Natural killer cell (primary cell): Measurements from ENCODE around the gene CCR5AS.
"Not testable (repeated sequence)": the region's sequence is repeated elsewhere in the genome, so short reads cannot be mapped to it uniquely, and the experiment has no call there.

Experiments used
- ATAC-seq, 3 donors: fragments of 150-1000 bp in 2 of 3; fragments of 200-7000 bp in 1 of 3; cut with Tn5 transposase; 1 replicate in 1 of 3; 2 replicates in 2 of 3; pipeline ENCODE4 v1.10.0; 2021; ENCODE audit warnings: mild to moderate bottlenecking in 2 of 3, moderate library complexity in 2 of 3
- DNase-seq, 2 donors: peaks; one replicate each; pipeline versions ENCODE4 v3.0.0 to v3.0.0-alpha.2; 2013 to 2021; ENCODE audit warnings: mixed read lengths in 1 of 2
- H3K27ac ChIP-seq: one replicate; pipeline ENCODE4 v1.5.1; 2013; ENCODE audit warnings: mild to moderate bottlenecking, low read length
- H3K27me3 ChIP-seq: one replicate; pipeline ENCODE4 v1.6.1; 2013; ENCODE audit warnings: low read length; ENCODE audit not compliant: control insufficient read depth, insufficient read depth
- H3K36me3 ChIP-seq: one replicate; pipeline ENCODE4 v1.6.1; 2013; ENCODE audit warnings: low read length; ENCODE audit not compliant: control insufficient read depth, insufficient read depth
- H3K4me1 ChIP-seq: one replicate; pipeline ENCODE4 v1.6.1; 2013; ENCODE audit warnings: low read length; ENCODE audit not compliant: control insufficient read depth, insufficient read depth
- H3K4me3 ChIP-seq: one replicate; pipeline ENCODE4 v1.5.1; 2013; ENCODE audit warnings: low read length
- H3K9me3 ChIP-seq: one replicate; pipeline ENCODE4 v1.6.1; 2013; ENCODE audit warnings: low read length; ENCODE audit not compliant: control insufficient read depth, insufficient read depth
- H3K27ac Mint-ChIP-seq, 2 donors: one replicate each; pipeline ENCODE4 v1.8.0; 2022; ENCODE audit warnings: mild to moderate bottlenecking in 2 of 2, mixed read lengths in 2 of 2, moderate library complexity in 1 of 2
- H3K27me3 Mint-ChIP-seq, 2 donors: one replicate each; pipeline ENCODE4 v1.8.0; 2022; ENCODE audit warnings: low read depth in 2 of 2, mixed read lengths in 2 of 2
- H3K36me3 Mint-ChIP-seq: one replicate; pipeline ENCODE4 v1.8.0; 2022; ENCODE audit warnings: mixed read lengths
- H3K4me1 Mint-ChIP-seq, 2 donors: one replicate each; pipeline ENCODE4 v1.8.0; 2022; ENCODE audit warnings: mixed read lengths in 2 of 2
- H3K4me3 Mint-ChIP-seq: one replicate; pipeline ENCODE4 v1.8.0; 2022; ENCODE audit warnings: mild to moderate bottlenecking, moderate library complexity, mixed read lengths
- H3K9me3 Mint-ChIP-seq, 2 donors: one replicate each; pipeline ENCODE4 v1.8.0; 2022; ENCODE audit warnings: mixed read lengths in 2 of 2
- WGBS: methylation state at CpG from one replicate; pipeline ENCODE4 v1.1.7; 2013; ENCODE audit warnings: missing lambda C conversion rate; ENCODE audit not compliant: insufficient coverage; 5-methylcytosine and 5-hydroxymethylcytosine counted together
- intact Hi-C: fragments of 100-400 bp; cut with micrococcal nuclease; formaldehyde crosslinking; loops from one replicate; pipeline ENCODE4 v1.14.2; 2022
- TF ChIP-seq, protein P1 (sequence below): fragments of 200-600 bp; IDR thresholded peaks from one replicate; pipeline ENCODE4 v1.8.0; 2022; ENCODE audit warnings: antibody characterized with exemption

The CCR5AS gene

DNA sequence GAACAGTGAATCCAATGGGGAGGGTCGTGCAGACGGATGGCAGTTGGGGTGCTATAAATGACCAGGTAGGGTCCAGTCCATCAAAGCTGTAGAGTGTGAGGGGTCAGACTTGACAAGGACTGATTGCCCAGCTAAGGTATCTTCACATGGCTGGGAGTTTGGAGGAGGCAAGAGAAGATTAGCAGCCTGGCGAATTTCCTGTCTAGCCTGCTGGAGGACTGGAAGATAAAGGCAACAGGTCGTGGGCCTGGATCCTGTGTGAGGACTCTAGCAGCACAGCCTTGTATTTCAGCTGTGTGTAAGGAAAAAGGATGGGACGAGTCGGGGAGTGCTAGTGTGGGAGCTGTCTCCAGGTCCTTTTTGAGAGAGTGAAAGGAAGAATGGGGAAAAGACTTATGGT lies 17.6 kb downstream of the CCR5AS start:
- Mint-ChIP-seq H3K4me1 (peaks cover 0 to 5% of the 10 kb centered on the region in 2 donors), H3K36me3 (no peaks in the 10 kb centered on the region), H3K27me3 (peaks cover 0 to 3% of the 10 kb centered on the region in 2 donors), H3K4me3 (no peak overlapping the region), H3K27ac (no peak overlapping the region), H3K9me3 (no peaks in the 10 kb centered on the region)
- intact Hi-C loops: no loop called here
- WGBS: 86% methylated on average over 6 of the region's 6 CpGs
- peaks cover 2% of the 10 kb centered on the region for H3K4me1 ChIP-seq
- H3K4me3 ChIP-seq: no peak overlapping the region
- DNase-seq (no peak), ATAC-seq (no peak)
- no peaks in the 10 kb centered on the region for H3K9me3 ChIP-seq
- no peak overlapping the region for H3K27ac ChIP-seq
- TF ChIP-seq, protein P1, sequence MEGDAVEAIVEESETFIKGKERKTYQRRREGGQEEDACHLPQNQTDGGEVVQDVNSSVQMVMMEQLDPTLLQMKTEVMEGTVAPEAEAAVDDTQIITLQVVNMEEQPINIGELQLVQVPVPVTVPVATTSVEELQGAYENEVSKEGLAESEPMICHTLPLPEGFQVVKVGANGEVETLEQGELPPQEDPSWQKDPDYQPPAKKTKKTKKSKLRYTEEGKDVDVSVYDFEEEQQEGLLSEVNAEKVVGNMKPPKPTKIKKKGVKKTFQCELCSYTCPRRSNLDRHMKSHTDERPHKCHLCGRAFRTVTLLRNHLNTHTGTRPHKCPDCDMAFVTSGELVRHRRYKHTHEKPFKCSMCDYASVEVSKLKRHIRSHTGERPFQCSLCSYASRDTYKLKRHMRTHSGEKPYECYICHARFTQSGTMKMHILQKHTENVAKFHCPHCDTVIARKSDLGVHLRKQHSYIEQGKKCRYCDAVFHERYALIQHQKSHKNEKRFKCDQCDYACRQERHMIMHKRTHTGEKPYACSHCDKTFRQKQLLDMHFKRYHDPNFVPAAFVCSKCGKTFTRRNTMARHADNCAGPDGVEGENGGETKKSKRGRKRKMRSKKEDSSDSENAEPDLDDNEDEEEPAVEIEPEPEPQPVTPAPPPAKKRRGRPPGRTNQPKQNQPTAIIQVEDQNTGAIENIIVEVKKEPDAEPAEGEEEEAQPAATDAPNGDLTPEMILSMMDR: no peak
- no peaks in the 10 kb centered on the region for H3K27me3 ChIP-seq
- no peaks in the 10 kb centered on the region for H3K36me3 ChIP-seq

DNA sequence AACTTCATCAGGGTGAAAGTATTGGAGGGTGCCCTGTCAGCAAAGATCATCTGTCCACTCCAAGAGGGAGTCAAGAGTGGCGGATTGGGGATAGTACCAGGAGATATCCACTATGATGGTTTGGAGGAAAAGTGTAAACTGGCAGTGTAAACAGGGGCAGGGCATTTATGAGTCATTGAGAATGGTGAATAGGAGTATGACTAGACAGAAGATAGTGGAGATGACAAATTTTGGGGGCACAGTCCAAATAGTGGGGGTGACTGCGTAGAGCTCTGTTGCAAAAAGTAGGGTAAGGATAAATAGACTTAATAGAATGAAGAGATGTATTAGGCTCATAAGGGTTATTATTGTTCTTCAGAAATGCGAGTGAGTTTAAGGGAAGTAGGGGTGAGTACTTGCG lies 18.0 kb downstream of the CCR5AS start:
- H3K27ac Mint-ChIP-seq, H3K9me3 ChIP-seq, H3K36me3 Mint-ChIP-seq, H3K27me3 Mint-ChIP-seq, H3K4me1 Mint-ChIP-seq, H3K4me3 ChIP-seq, H3K9me3 Mint-ChIP-seq, DNase-seq, H3K36me3 ChIP-seq, intact Hi-C loops, H3K4me3 Mint-ChIP-seq, H3K4me1 ChIP-seq, H3K27me3 ChIP-seq, H3K27ac ChIP-seq, ATAC-seq: not testable (repeated sequence)
- WGBS: 95% methylated on average over 4 of the region's 4 CpGs

DNA sequence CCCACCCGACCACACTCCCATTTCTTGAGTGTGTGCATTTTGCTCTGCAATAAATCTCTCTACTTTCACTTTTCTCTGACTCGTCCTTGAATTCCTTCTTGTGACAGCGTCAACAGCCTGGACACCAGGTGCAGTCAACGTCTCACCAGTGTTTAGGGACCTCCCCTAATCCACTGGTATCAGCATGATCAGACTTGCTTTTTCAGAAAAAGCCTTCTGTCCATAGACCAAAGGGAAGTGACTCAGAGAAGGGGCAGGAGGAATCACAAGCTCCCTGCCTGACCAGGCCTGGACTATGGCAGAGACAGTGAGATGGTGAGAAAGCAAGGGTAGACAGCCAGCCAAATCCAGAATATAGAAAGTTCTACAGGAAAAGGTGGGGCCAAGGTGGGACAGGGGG lies 20.7 kb downstream of the CCR5AS start:
- Mint-ChIP-seq H3K4me1 (peaks cover 9 to 19% of the 10 kb centered on the region in 2 donors), H3K27me3 (peaks cover 0 to 3% of the 10 kb centered on the region in 2 donors), H3K4me3 (no peak overlapping the region), H3K27ac (no peak overlapping the region), H3K36me3 (no peaks in the 10 kb centered on the region), H3K9me3 (no peaks in the 10 kb centered on the region)
- 27% methylated on average over 4 of the region's 4 CpGs for WGBS
- H3K27ac ChIP-seq: no peak overlapping the region
- H3K4me1 ChIP-seq: peaks cover 18% of the 10 kb centered on the region
- intact Hi-C loops: no loop called here
- no peaks in the 10 kb centered on the region for H3K9me3 ChIP-seq
- no peak overlapping the region for H3K4me3 ChIP-seq
- DNase-seq (no peak), ATAC-seq (no peak)
- no peaks in the 10 kb centered on the region for H3K36me3 ChIP-seq
- no peaks in the 10 kb centered on the region for H3K27me3 ChIP-seq
- TF ChIP-seq, protein P1: no peak

DNA sequence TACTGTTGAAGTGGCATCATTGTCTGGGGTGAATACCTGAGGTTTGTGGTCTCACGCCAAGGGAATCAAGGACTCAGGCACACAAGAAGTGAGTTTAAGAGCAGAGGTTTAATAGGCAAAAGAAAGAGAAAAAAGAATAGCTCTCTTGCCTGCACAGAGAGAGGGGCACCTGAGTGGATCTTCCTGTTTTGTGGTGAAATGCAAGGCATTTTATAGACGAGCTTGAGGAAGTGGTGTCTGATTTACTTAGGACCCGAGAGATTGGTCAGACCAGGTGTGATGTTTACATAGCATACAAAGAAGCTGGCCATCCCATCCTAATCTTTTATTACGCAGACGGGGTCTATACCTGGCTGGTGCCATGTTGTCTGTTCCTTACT lies 22.9 kb downstream of the CCR5AS start:
- Histone ChIP-seq H3K27ac (no peak overlapping the region), H3K4me3 (no peak overlapping the region), H3K9me3 (no peaks in the 10 kb centered on the region), H3K36me3 (no peaks in the 10 kb centered on the region), H3K27me3 (no peaks in the 10 kb centered on the region), H3K4me1 (peaks cover 29% of the 10 kb centered on the region)
- ATAC-seq (no peak), DNase-seq (no peak)
- Mint-ChIP-seq H3K4me1 (peaks cover 17 to 26% of the 10 kb centered on the region in 2 donors), H3K36me3 (no peaks in the 10 kb centered on the region), H3K9me3 (no peaks in the 10 kb centered on the region), H3K27me3 (peaks cover 0 to 3% of the 10 kb centered on the region in 2 donors), H3K27ac (peak overlapping the region in 1 of 2 donors; percentile 22), H3K4me3 (no peak overlapping the region)
- WGBS: 14% methylated on average over 5 of the region's 5 CpGs
- intact Hi-C loops: no loop called here
- TF ChIP-seq, protein P1: no peak
